Stimulated activated CD4-positive, alpha-beta T cell treated with anti-CD3 and anti-CD28 coated beads, Interleukin-1b, Interleukin-23, amount 100 ng/mL, for 4 hours (primary cell): ENCODE results near the gene BUB3.
"Not testable (repeated sequence)": the region's sequence is repeated elsewhere in the genome, so short reads cannot be mapped to it uniquely, and the experiment has no call there.

ENCODE experiments used
- DNase-seq, 2 donors: peaks; one replicate each; pipeline ENCODE4 v3.0.0-alpha.2; 2020; ENCODE audit warnings: low read depth in 2 of 2

BUB3 gene

GRCh38 chr10:123153486-123154091 lies 613 bp upstream of the BUB3 start:
- DNase-seq, result no peak

- DNase-seq, result no peak
These were observed 706 bp downstream of the BUB3 start for GRCh38 chr10:123154711-123155505.

- no peak for DNase-seq
These were observed 1.9 kb downstream of the BUB3 start for GRCh38 chr10:123156078-123156477.

- DNase-seq, result no peak
These were observed 3.0 kb downstream of the BUB3 start for GRCh38 chr10:123157210-123157609.

- DNase-seq, result no peak
These were observed 4.5 kb downstream of the BUB3 start for GRCh38 chr10:123158682-123159081.

- DNase-seq, result no peak
These were observed 6.2 kb downstream of the BUB3 start for GRCh38 chr10:123160311-123160980.

- no peak for DNase-seq
These were observed 10.1 kb downstream of the BUB3 start for GRCh38 chr10:123164319-123164718.

- no peak for DNase-seq
These were observed 11.4 kb downstream of the BUB3 start for GRCh38 chr10:123165445-123166072.

GRCh38 chr10:123166618-123167017 lies 12.4 kb downstream of the BUB3 start:
- DNase-seq, result no peak

GRCh38 chr10:123170961-123171360 lies 16.8 kb downstream of the BUB3 start:
- no peak for DNase-seq

- not testable (repeated sequence) for DNase-seq
These were observed 17.4 kb downstream of the BUB3 start for GRCh38 chr10:123171616-123172015.

- no peak for DNase-seq
These were observed 21.5 kb downstream of the BUB3 start for GRCh38 chr10:123175389-123176387.

- DNase-seq, result not testable (repeated sequence)
These were observed 24.2 kb downstream of the BUB3 start for GRCh38 chr10:123178390-123178789.

GRCh38 chr10:123180101-123181090 lies 26.2 kb downstream of the BUB3 start:
- DNase-seq, result no peak

GRCh38 chr10:123183724-123184123 lies 29.5 kb downstream of the BUB3 start:
- no peak for DNase-seq

- no peak for DNase-seq
These were observed 33.6 kb downstream of the BUB3 start for GRCh38 chr10:123187781-123188180.

- no peak for DNase-seq
These were observed 37.7 kb downstream of the BUB3 start for GRCh38 chr10:123191886-123192285.

- no peak for DNase-seq
These were observed 39.9 kb downstream of the BUB3 start for GRCh38 chr10:123194056-123194455.

- no peak for DNase-seq
These were observed 46.3 kb downstream of the BUB3 start for GRCh38 chr10:123200531-123200930.

- DNase-seq, result no peak
These were observed 48.3 kb downstream of the BUB3 start for GRCh38 chr10:123202506-123202905.
